GM21390 (cell line): ENCODE results near the gene VEZT.
A peak's percentile ranks its signal among the peaks of the same experiment; 100 is the strongest.
"Not testable (repeated sequence)": the region's sequence is repeated elsewhere in the genome, so short reads cannot be mapped to it uniquely, and the experiment has no call there.

Source experiments
- ATAC-seq: cut with Tn5 transposase; IDR thresholded peaks from one replicate; pipeline ENCODE4 v1.9.1; 2021; ENCODE audit not compliant: unreplicated experiment

Gene VEZT

GRCh38 chr12:95217377-95218149 lies at the start of gene VEZT, which contains the start of gene FGD6:
Gene VEZT (plus strand): TSS chr12:95217807. CDS start chr12:95217851, 44 bp downstream.
Gene FGD6 (minus strand): TSS chr12:95217467. CDS start chr12:95217240, 227 bp downstream.
- ATAC-seq, result peak; percentile 90

DNA sequence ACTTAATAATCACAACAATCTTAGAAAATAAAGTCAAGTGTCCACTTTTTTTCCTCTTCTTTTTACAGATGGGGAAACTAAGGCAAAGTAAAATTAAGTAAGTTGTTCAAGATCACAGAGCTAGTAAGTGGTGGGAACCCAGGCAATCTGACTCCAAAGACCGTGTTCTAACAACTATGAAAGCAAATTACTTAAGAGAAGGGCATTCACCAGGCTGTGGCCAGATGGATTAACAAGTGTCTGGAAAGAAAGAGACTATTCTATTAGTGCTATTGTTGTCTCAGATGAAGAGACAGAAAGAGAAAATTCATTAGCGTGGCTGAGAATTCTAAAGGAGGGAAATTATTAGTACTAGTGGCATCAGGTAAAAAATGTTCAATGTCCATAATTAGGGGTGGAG lies 48.9 kb upstream of the VEZT start:
- no peak for ATAC-seq

- no peak for ATAC-seq
These were observed 48.2 kb upstream of the VEZT start for GRCh38 chr12:95169368-95169767.

DNA sequence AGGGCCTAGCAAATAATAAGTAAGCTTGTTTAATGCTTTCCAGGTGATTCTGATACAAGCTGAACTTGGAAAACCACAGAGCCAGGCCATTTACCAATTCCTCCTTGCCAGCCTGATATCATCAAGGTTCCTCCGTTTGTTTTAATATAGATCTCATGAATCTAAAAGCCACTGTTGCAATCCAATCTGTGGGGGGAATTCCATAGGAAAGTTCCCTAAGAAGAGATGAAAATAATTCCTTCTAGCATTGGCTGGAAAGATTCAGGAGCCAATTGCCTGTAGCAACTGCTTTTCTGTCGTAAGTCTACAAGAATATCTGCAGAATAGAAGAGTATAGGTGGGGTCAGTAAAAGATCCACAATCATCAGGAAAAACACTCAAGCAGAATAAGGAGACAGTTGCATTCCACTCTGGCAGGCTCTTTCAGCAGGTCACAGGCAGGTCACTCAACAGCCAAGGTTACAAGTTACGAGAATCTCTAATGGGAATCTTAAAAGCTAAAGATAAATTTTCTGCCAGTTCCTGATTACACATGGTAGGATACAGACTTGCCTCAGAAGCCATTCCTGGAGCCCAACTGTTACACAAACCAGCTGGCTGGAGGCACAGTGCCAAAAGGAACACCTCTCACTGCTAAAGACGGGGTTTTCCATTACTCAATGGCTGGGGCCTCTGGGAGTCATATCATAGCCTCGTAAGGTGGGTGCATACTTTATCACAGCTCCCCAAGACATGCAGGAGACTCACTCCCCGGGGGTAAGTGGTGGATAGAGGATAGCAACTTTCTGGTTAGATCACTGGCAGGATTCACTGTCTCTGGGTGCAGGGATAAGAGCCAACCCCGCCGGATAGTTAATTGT lies 44.0 kb upstream of the VEZT start:
- no peak for ATAC-seq

DNA sequence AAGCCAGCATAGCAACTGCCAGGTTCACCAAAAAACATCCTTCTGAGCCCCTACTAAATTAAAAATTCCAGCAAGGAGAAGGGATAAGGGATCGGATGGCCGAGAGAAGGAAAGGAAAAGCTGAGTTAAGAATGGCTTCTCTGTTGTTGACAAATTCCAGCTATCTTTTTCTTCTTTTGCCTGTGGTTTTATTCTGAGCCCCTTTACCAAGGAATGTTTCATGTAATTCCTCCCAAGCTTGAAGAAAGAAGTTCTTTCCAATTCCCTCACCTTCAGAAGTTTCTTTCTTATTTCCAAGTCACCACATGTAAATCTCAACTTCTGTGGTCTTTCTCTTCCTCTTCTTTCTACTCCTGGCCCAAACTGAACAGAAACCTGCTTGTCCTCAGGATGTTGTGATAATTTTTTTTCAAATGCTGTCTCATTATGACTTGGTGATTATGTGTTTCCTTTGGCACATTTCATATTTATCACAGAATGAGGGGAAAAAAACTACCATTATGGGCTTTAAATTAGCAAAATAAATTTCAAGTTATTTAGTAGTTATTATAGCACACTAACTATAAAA lies 40.3 kb upstream of the VEZT start:
- ATAC-seq, result no peak

- ATAC-seq, result no peak
These were observed 39.5 kb upstream of the VEZT start for GRCh38 chr12:95178136-95178535.

- no peak for ATAC-seq
These were observed 38.6 kb upstream of the VEZT start for GRCh38 chr12:95179011-95179410.

DNA sequence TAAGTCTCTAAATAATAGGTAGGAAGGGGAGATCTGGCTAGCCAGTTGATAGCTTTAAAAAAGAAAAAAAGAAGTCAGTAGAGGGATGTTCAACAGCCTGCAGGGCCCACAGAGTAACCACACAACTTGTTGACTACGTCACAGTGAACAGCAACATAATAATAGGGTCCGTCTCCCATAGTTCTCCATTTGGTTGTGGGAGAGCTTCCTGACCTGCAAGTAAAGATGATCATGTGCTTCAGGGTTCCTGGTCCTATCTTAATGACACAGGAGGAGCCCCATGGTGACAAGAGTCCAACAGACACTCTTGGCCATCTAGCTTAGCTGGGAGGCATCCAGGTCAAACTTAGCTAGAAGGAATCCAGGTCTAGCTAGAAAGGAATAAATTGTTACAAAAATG lies 36.5 kb upstream of the VEZT start:
- ATAC-seq, result no peak

GRCh38 chr12:95182868-95183415 lies 34.7 kb upstream of the VEZT start:
- ATAC-seq, result peak; percentile 45

DNA sequence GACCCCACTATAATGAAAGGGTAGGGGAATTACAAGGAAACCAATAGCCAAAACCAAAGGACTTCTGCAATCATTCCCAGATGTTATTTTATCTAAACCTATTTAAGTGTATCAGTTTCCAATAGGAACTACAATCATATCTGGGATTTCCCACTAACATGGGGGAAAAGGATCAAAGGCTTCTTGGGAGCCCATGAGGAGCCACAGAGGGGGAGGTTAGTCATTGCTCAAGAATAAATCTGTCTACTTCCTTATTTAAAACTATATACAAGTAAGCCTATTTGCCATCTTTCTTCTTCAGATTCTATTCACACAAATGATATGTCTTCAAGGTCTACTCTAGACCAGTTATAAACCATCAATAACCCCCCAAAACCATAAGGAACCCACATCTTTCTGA lies 33.5 kb upstream of the VEZT start:
- ATAC-seq, result no peak

DNA sequence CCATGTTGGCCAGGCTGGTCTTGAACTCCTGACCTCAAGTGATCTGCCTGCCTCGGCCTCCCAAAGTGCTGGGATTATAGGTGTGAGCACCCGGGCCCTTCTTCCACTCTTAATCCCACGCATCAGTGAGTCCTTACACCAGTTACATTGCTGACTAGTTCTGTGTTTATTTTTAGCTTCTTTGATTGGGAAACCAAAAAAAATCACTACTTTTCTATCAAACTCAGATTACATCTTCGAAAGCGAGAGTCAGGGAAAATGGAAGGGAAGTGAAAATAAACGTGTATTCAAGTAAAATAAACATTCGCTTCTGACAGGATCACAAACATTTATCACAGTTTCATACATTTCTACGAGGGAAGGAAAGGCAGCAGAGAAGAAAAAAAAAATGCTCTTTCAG lies 32.5 kb upstream of the VEZT start:
- ATAC-seq, result no peak

GRCh38 chr12:95185854-95186253 lies 31.8 kb upstream of the VEZT start:
- no peak for ATAC-seq

DNA sequence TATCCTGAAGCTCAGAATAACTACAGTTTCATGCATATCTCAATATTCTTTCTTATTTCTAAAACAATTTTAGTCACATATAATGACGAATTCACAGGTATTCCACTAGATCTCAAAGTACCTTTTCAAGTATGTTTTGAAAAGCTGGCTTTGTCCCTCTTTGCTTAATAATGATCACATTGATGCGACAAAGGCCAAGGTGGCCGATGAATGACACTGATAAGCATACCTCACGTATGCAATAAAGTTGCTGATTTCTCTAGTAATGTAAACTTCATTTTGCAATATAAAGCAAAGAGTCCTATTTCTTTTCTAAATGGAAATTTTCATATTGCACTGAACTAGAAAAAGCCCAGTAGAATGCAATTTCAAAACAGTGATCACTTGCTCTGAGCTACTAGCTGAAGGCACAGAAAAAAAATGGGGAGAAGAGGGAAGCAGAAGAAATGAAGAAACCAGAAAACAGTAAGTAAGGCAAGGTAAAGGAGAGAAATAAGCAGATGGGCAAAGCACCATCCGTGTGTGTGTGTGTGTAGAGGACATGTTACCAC lies 29.7 kb upstream of the VEZT start:
- ATAC-seq, result no peak

- no peak for ATAC-seq
These were observed 26.4 kb upstream of the VEZT start for GRCh38 chr12:95191060-95191696.

GRCh38 chr12:95192271-95192670 lies 25.3 kb upstream of the VEZT start:
- ATAC-seq, result no peak

GRCh38 chr12:95193139-95193538 lies 24.5 kb upstream of the VEZT start:
- no peak for ATAC-seq

GRCh38 chr12:95195122-95195521 lies 22.5 kb upstream of the VEZT start:
- no peak for ATAC-seq

- not testable (repeated sequence) for ATAC-seq
These were observed 20.6 kb upstream of the VEZT start for GRCh38 chr12:95196875-95197569.

DNA sequence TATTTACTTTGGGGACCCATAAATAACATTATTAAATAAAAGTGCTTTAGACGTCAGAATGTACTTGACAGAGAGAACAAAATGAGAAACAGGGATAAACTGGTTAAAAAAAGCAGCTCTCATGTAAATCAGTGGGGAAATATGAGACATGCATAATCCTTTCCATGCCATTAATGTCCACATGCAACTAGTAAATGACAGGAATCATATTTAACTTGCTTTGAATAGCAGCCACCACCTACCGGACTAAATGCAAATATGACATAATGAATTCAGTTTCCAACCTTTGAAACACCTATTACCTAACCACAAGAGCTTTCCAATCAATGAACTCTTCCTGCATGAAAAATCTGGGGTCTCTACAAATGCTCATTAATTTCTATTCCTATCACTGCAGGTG lies 20.0 kb upstream of the VEZT start:
- no peak for ATAC-seq

- peak; percentile 57 for ATAC-seq
These were observed 18.7 kb upstream of the VEZT start for GRCh38 chr12:95198914-95199313.
